HCT116 (cell line): ENCODE data around the gene WDR45B.

ENCODE experiments used
- CEBPB ChIP-seq: IDR thresholded peaks from 2 replicates; pipeline ENCODE4 v1.6.1; 2012; ENCODE audit warnings: low read depth
- EZH2 ChIP-seq: fragments of 200-600 bp; sonication (generic); IDR thresholded peaks from 2 replicates; pipeline ENCODE4 v1.6.1; 2017; ENCODE audit warnings: antibody characterized with exemption, mixed run types
- EZH2phosphoT487 ChIP-seq: fragments of 200-600 bp; IDR thresholded peaks from 2 replicates; pipeline ENCODE4 v1.6.1; 2018; ENCODE audit warnings: antibody characterized with exemption, borderline replicate concordance
- JUND ChIP-seq: IDR thresholded peaks from 2 replicates; pipeline ENCODE4 v1.6.1; 2012
- POLR2A ChIP-seq: IDR thresholded peaks from 2 replicates; pipeline ENCODE4 v1.7.0; 2011; ENCODE audit warnings: borderline replicate concordance; ENCODE audit not compliant: insufficient read depth, insufficient read length; ENCODE audit errors: extremely low read depth
- POLR2AphosphoS5 ChIP-seq: IDR thresholded peaks from 2 replicates; pipeline ENCODE4 v1.6.1; 2011; ENCODE audit warnings: mild to moderate bottlenecking, low read depth, low read length, moderate library complexity
- SP1 ChIP-seq: IDR thresholded peaks from 2 replicates; pipeline ENCODE4 v1.6.1; 2012; ENCODE audit warnings: low read depth
- YY1 ChIP-seq: IDR thresholded peaks from 2 replicates; pipeline ENCODE4 v1.6.1; 2011; ENCODE audit warnings: low read length, low read depth, moderate library complexity, mild to moderate bottlenecking; ENCODE audit not compliant: insufficient replicate concordance; ENCODE audit errors: extremely low read depth
- TF ChIP-seq, protein P1 (sequence below), 3 experiments: fragments of 200-600 bp in 1 of 3; sonication (generic) in 1 of 3; IDR thresholded peaks in 2 of 3; conservative IDR thresholded peaks in 1 of 3; 2 replicates each; pipeline ENCODE4 v1.5.1; 2012 to 2017; ENCODE audit warnings: low read depth in 2 of 3, low read length in 2 of 3, antibody characterized with exemption in 1 of 3, borderline replicate concordance in 1 of 3, control low read depth in 1 of 3, mild to moderate bottlenecking in 1 of 3, mixed read lengths in 1 of 3, mixed run types in 1 of 3, moderate library complexity in 1 of 3; ENCODE audit not compliant: insufficient read depth in 1 of 3
- TF ChIP-seq, protein P2 (sequence below): IDR thresholded peaks from 2 replicates; pipeline ENCODE4 v1.6.1; 2012; ENCODE audit warnings: low read depth
- TF ChIP-seq, protein P3 (sequence below): IDR thresholded peaks from 2 replicates; pipeline ENCODE4 v1.6.1; 2012
- TF ChIP-seq, protein P4 (sequence below): IDR thresholded peaks from 2 replicates; pipeline ENCODE4 v1.6.1; 2012

- TF ChIP-seq, protein P1, sequence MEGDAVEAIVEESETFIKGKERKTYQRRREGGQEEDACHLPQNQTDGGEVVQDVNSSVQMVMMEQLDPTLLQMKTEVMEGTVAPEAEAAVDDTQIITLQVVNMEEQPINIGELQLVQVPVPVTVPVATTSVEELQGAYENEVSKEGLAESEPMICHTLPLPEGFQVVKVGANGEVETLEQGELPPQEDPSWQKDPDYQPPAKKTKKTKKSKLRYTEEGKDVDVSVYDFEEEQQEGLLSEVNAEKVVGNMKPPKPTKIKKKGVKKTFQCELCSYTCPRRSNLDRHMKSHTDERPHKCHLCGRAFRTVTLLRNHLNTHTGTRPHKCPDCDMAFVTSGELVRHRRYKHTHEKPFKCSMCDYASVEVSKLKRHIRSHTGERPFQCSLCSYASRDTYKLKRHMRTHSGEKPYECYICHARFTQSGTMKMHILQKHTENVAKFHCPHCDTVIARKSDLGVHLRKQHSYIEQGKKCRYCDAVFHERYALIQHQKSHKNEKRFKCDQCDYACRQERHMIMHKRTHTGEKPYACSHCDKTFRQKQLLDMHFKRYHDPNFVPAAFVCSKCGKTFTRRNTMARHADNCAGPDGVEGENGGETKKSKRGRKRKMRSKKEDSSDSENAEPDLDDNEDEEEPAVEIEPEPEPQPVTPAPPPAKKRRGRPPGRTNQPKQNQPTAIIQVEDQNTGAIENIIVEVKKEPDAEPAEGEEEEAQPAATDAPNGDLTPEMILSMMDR (IDR thresholded peaks at IDR 0.05 in 2 of 3, conservative IDR thresholded peaks at IDR 0.05 in 1 of 3; ENCODE audit: borderline replicate concordance in 1 of 3, insufficient read depth in 1 of 3, low read depth in 2 of 3, low read length in 2 of 3) = no peak
- TF ChIP-seq, protein P2, sequence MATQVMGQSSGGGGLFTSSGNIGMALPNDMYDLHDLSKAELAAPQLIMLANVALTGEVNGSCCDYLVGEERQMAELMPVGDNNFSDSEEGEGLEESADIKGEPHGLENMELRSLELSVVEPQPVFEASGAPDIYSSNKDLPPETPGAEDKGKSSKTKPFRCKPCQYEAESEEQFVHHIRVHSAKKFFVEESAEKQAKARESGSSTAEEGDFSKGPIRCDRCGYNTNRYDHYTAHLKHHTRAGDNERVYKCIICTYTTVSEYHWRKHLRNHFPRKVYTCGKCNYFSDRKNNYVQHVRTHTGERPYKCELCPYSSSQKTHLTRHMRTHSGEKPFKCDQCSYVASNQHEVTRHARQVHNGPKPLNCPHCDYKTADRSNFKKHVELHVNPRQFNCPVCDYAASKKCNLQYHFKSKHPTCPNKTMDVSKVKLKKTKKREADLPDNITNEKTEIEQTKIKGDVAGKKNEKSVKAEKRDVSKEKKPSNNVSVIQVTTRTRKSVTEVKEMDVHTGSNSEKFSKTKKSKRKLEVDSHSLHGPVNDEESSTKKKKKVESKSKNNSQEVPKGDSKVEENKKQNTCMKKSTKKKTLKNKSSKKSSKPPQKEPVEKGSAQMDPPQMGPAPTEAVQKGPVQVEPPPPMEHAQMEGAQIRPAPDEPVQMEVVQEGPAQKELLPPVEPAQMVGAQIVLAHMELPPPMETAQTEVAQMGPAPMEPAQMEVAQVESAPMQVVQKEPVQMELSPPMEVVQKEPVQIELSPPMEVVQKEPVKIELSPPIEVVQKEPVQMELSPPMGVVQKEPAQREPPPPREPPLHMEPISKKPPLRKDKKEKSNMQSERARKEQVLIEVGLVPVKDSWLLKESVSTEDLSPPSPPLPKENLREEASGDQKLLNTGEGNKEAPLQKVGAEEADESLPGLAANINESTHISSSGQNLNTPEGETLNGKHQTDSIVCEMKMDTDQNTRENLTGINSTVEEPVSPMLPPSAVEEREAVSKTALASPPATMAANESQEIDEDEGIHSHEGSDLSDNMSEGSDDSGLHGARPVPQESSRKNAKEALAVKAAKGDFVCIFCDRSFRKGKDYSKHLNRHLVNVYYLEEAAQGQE = no peak
- TF ChIP-seq EZH2 (no peak), JUND (no peak), POLR2AphosphoS5 (peak; percentile 22; the same call in 1 of the 2 replicates), SP1 (no peak), CEBPB (no peak), YY1 (no peak), POLR2A (no peak), EZH2phosphoT487 (no peak)
- TF ChIP-seq, protein P3, sequence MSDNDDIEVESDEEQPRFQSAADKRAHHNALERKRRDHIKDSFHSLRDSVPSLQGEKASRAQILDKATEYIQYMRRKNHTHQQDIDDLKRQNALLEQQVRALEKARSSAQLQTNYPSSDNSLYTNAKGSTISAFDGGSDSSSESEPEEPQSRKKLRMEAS = no peak
- TF ChIP-seq, protein P4, sequence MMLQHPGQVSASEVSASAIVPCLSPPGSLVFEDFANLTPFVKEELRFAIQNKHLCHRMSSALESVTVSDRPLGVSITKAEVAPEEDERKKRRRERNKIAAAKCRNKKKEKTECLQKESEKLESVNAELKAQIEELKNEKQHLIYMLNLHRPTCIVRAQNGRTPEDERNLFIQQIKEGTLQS = no peak
Measured at GRCh38 chr17:82602986-82603710, 45.1 kb downstream of the WDR45B start.
